Activated naive CD8-positive, alpha-beta T cell (primary cell): ENCODE measurements around the gene RAG2.
A peak's percentile ranks its signal among the peaks of the same experiment; 100 is the strongest.

Experiments
- H3K27ac Mint-ChIP-seq: one replicate; pipeline ENCODE4 v1.8.0; 2021; ENCODE audit warnings: mixed read lengths
- H3K27me3 Mint-ChIP-seq: one replicate; pipeline ENCODE4 v1.8.0; 2021; ENCODE audit warnings: mixed read lengths
- H3K36me3 Mint-ChIP-seq: one replicate; pipeline ENCODE4 v1.8.0; 2021; ENCODE audit warnings: mixed read lengths
- H3K4me1 Mint-ChIP-seq: one replicate; pipeline ENCODE4 v1.8.0; 2021; ENCODE audit warnings: low read depth, mixed read lengths
- H3K4me3 Mint-ChIP-seq: one replicate; pipeline ENCODE4 v1.8.0; 2021; ENCODE audit warnings: mild to moderate bottlenecking, mixed read lengths
- H3K9me3 Mint-ChIP-seq: one replicate; pipeline ENCODE4 v1.8.0; 2021; ENCODE audit warnings: low read depth, mixed read lengths

The RAG2 gene

DNA sequence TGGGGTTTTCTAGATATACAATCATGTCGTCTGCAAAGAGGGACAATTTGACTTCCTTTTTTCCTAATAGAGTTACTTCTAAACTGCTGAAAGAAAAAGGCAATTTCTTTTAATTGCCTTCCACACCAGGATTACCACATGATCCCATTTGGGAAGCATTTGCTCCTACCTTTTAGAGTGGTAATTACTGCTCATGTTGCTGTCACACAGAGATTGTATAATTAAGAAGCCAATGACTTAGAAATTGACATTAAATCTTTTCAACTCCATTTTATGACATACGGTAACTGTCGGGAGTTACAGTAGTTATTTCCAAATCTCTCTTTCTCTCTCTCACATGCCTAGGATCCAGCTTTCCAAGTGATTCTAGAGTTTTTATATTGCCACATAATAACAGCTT is 17.8 kb upstream of the RAG2 start:
- no peak overlapping the region for H3K27ac Mint-ChIP-seq
- H3K4me1 Mint-ChIP-seq, result no peaks in the 10 kb centered on the region
- H3K4me3 Mint-ChIP-seq, result no peak overlapping the region
- H3K27me3 Mint-ChIP-seq, result peaks cover 12% of the 10 kb centered on the region
- H3K36me3 Mint-ChIP-seq, result no peaks in the 10 kb centered on the region
- H3K9me3 Mint-ChIP-seq, result no peaks in the 10 kb centered on the region

DNA sequence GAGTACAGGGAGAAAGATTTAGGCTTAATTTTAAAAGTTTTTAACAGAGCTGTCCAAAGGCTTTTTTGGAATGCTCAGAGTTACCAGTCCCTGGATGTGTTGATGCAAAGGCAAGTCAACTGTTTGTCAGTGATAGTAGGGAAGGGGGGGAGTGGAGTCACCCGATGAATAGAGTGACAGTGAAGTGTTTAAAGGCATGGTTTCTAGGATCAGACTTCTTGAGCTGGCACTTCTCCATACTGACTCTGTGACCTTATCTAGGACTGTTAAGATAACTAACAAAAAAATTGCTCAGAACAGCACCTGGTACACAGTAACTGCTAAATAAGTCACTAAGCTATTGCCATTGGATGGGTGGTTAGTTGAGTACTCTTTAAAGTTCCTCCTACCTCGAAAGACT is 11.3 kb upstream of the RAG2 start:
- Mint-ChIP-seq H3K4me3 (no peak overlapping the region), H3K27me3 (peaks cover 3% of the 10 kb centered on the region), H3K36me3 (no peaks in the 10 kb centered on the region)

GRCh38 chr11:36608491-36609199 is 10.6 kb upstream of the RAG2 start:
- Mint-ChIP-seq H3K4me1 (no peaks in the 10 kb centered on the region), H3K27me3 (peaks cover 3% of the 10 kb centered on the region), H3K36me3 (no peaks in the 10 kb centered on the region), H3K9me3 (no peaks in the 10 kb centered on the region), H3K27ac (no peak overlapping the region), H3K4me3 (no peak overlapping the region)

More for the DNA sequence above, 11.3 kb upstream of the RAG2 start:
- H3K4me1 Mint-ChIP-seq, result no peaks in the 10 kb centered on the region
- H3K9me3 Mint-ChIP-seq, result no peaks in the 10 kb centered on the region
- no peak overlapping the region for H3K27ac Mint-ChIP-seq

DNA sequence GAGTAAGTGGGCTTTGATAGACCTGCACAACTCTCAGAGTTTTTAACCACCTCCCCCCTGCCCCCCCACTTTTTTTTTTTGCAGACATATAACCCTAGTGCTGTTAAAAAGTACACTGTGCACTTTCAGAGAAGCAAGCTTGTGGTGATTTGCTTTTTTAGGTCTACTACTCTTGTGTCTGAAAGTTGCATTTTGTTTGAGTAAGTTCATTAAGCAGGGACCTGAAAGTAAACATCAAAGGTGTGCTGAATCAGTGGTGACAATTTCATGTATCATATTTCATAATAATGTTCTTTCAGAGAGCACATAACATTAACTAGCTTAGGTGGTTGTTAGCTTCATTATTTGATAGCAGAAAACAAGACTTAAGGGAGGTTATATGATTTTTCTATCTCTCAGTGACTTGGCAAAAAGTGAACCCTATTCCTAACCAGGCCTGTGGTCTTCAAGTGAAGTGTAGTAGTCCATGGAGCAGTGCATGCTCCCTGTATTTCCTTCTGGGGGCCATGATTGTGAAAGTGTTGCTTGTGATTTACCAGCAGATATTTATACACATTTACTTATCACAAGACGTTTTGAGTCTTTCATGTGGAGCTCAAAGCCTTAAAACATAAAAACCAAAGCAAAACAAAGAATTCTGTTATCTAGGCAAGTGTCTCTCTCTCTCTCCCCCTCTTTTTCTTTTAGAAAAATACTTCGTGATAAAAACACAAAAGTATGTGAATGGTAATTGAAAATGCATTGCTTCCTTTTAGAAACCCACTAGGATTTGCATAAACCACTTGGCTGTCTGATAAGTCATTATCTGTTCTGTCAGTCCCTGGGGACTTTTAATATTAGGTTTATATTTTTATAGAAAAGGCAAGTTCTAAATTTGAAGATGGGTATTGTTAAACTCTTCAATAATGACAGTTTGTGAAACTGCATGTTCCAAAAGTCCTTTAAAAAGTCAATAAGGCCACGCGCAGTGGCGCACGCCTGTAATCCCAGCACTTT is 7.5 kb upstream of the RAG2 start:
- no peak overlapping the region for H3K27ac Mint-ChIP-seq

DNA sequence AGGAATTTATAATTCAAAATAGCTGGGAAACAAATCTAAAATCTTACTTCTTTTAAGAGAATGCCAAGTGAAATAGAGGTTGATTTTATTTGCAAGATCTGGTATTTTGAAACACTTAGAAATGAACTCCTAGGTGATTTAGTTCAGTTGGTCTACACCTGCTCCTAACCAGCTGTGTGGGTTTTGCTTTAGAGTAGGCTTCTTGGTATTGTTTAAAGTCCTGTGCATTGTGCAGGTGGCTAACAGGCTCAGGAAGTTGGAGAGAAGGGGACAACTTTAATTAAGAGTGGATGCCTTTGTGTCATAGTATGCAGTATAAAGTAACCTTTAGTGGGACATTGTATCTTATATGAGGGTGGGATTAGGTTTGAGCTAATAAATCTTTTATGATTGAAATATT is 4.1 kb upstream of the RAG2 start:
- peaks cover 12% of the 10 kb centered on the region for H3K27me3 Mint-ChIP-seq
- no peaks in the 10 kb centered on the region for H3K4me1 Mint-ChIP-seq
- H3K36me3 Mint-ChIP-seq, result no peaks in the 10 kb centered on the region
- no peak overlapping the region for H3K27ac Mint-ChIP-seq
- no peak overlapping the region for H3K4me3 Mint-ChIP-seq
- H3K9me3 Mint-ChIP-seq, result no peaks in the 10 kb centered on the region

More for the DNA sequence above, 7.5 kb upstream of the RAG2 start:
- H3K4me1 Mint-ChIP-seq, result no peaks in the 10 kb centered on the region
- no peaks in the 10 kb centered on the region for H3K36me3 Mint-ChIP-seq
- no peaks in the 10 kb centered on the region for H3K9me3 Mint-ChIP-seq
- peaks cover 9% of the 10 kb centered on the region for H3K27me3 Mint-ChIP-seq
- H3K4me3 Mint-ChIP-seq, result no peak overlapping the region

DNA sequence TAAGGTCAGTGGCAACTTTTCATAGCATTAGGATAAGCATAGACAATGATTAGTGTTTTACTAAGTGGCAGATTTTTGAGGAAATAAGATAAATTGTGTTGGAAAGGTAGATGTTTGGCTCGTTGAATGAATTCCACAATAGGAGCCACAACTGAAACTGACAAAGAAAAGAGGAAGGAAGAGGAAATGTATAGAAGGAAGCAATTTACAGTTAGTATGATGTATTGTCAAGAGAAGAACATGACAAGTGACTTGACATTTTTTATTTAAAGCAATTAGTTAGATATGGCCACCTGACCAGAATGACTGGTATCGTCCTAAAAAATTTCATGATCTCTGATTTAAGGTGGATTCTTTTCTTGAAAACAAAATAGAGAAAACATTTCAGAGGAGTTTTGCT is 3.1 kb upstream of the RAG2 start:
- Mint-ChIP-seq H3K4me1 (no peaks in the 10 kb centered on the region), H3K36me3 (no peaks in the 10 kb centered on the region), H3K4me3 (no peak overlapping the region), H3K27ac (no peak overlapping the region), H3K27me3 (peaks cover 12% of the 10 kb centered on the region), H3K9me3 (no peaks in the 10 kb centered on the region)

DNA sequence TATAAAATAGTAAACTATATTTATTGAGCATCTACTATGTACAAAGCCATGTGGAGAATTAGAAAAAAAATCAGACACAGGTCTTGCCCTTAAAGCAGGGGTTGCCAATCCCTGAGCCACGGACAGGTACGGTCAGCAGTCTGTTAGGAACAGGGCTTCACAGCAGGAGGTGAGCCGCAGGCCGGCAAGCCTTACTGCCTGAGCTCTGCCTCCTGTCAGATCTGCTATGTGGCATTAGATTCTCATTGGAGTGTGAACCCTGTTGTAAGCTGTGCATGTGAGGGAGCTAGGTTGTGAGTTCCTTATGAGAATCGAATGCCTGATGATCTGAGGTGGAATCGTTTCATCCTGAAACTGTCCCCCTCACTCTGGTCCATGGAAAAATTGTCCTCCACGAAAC is 2.1 kb upstream of the RAG2 start:
- no peaks in the 10 kb centered on the region for H3K4me1 Mint-ChIP-seq
- H3K4me3 Mint-ChIP-seq, result no peak overlapping the region
- no peaks in the 10 kb centered on the region for H3K9me3 Mint-ChIP-seq
- peaks cover 17% of the 10 kb centered on the region for H3K27me3 Mint-ChIP-seq
- no peak overlapping the region for H3K27ac Mint-ChIP-seq
- H3K36me3 Mint-ChIP-seq, result no peaks in the 10 kb centered on the region

- H3K4me3 Mint-ChIP-seq, result no peak overlapping the region
Measured at GRCh38 chr11:36596880-36597279, 1.2 kb downstream of the RAG2 start.

GRCh38 chr11:36594316-36594989 is 3.6 kb downstream of the RAG2 start, which contains the start of gene IFTAP:
Gene IFTAP (plus strand): TSS chr11:36594502. CDS start chr11:36610104, 15,602 bp downstream.
- H3K27ac Mint-ChIP-seq, result no peak within 1 kb of the TSS
- H3K36me3 Mint-ChIP-seq, result no peaks in the 10 kb centered on the region
- peak within 1 kb of the TSS; percentile 97 for H3K4me3 Mint-ChIP-seq
- peaks cover 7% of the 10 kb centered on the region for H3K4me1 Mint-ChIP-seq
- peaks cover 40% of the 10 kb centered on the region for H3K27me3 Mint-ChIP-seq
- no peaks in the 10 kb centered on the region for H3K9me3 Mint-ChIP-seq

More at GRCh38 chr11:36596880-36597279, 1.2 kb downstream of the RAG2 start:
- Mint-ChIP-seq H3K27ac (no peak overlapping the region), H3K36me3 (no peaks in the 10 kb centered on the region), H3K27me3 (peaks cover 37% of the 10 kb centered on the region), H3K4me1 (peaks cover 7% of the 10 kb centered on the region), H3K9me3 (no peaks in the 10 kb centered on the region)

GRCh38 chr11:36591433-36591832 is 6.6 kb downstream of the RAG2 start:
- H3K27ac Mint-ChIP-seq, result no peak overlapping the region
- peaks cover 7% of the 10 kb centered on the region for H3K4me1 Mint-ChIP-seq
- H3K27me3 Mint-ChIP-seq, result peaks cover 38% of the 10 kb centered on the region
- no peaks in the 10 kb centered on the region for H3K9me3 Mint-ChIP-seq
- no peak overlapping the region for H3K4me3 Mint-ChIP-seq
- H3K36me3 Mint-ChIP-seq, result no peaks in the 10 kb centered on the region

- Mint-ChIP-seq H3K9me3 (no peaks in the 10 kb centered on the region), H3K27me3 (peaks cover 36% of the 10 kb centered on the region), H3K4me1 (peaks cover 7% of the 10 kb centered on the region), H3K4me3 (no peak overlapping the region), H3K36me3 (no peaks in the 10 kb centered on the region), H3K27ac (no peak overlapping the region)
Measured at GRCh38 chr11:36590513-36590912, 7.5 kb downstream of the RAG2 start.

- Mint-ChIP-seq H3K4me3 (no peak overlapping the region), H3K4me1 (no peaks in the 10 kb centered on the region), H3K27ac (no peak overlapping the region), H3K36me3 (no peaks in the 10 kb centered on the region), H3K27me3 (peaks cover 19% of the 10 kb centered on the region), H3K9me3 (no peaks in the 10 kb centered on the region)
Measured at GRCh38 chr11:36588099-36588498, 9.9 kb downstream of the RAG2 start.

- peaks cover 6% of the 10 kb centered on the region for H3K9me3 Mint-ChIP-seq
- H3K4me3 Mint-ChIP-seq, result no peak overlapping the region
- H3K4me1 Mint-ChIP-seq, result no peaks in the 10 kb centered on the region
- H3K27ac Mint-ChIP-seq, result no peak overlapping the region
- peaks cover 4% of the 10 kb centered on the region for H3K36me3 Mint-ChIP-seq
- H3K27me3 Mint-ChIP-seq, result peaks cover 10% of the 10 kb centered on the region
Measured at GRCh38 chr11:36586543-36586942, 11.5 kb downstream of the RAG2 start.

- no peak overlapping the region for H3K4me3 Mint-ChIP-seq
- peaks cover 5% of the 10 kb centered on the region for H3K27me3 Mint-ChIP-seq
- H3K9me3 Mint-ChIP-seq, result peaks cover 6% of the 10 kb centered on the region
- no peaks in the 10 kb centered on the region for H3K4me1 Mint-ChIP-seq
- no peak overlapping the region for H3K27ac Mint-ChIP-seq
- H3K36me3 Mint-ChIP-seq, result peaks cover 4% of the 10 kb centered on the region
Measured at GRCh38 chr11:36583667-36584066, 14.4 kb downstream of the RAG2 start.

- Mint-ChIP-seq H3K4me3 (no peak overlapping the region), H3K4me1 (no peaks in the 10 kb centered on the region), H3K36me3 (peaks cover 4% of the 10 kb centered on the region), H3K27me3 (peaks cover 5% of the 10 kb centered on the region), H3K27ac (no peak overlapping the region), H3K9me3 (peaks cover 6% of the 10 kb centered on the region)
Measured at GRCh38 chr11:36581536-36581935, 16.5 kb downstream of the RAG2 start.
